Adrenal gland (tissue), 5 donors: ENCODE data around the gene G0S2.

Experiments
- POLR2A ChIP-seq, 2 donors: fragments of 450-650 bp; IDR thresholded peaks; one replicate each; pipeline ENCODE4 v1.6.1; 2017; ENCODE audit warnings: antibody characterized with exemption in 2 of 2, mild to moderate bottlenecking in 2 of 2, moderate library complexity in 1 of 2
- TF ChIP-seq, protein P1 (sequence below), 6 experiments: fragments of 450-650 bp in 4 of 6; fragments of 200-600 bp in 2 of 6; sonication (generic) in 1 of 6; IDR thresholded peaks; 1 replicate in 5 of 6; 2 replicates in 1 of 6; pipeline versions ENCODE4 v1.5.1 to v1.8.0; 2016 to 2021; ENCODE audit warnings: antibody characterized with exemption in 6 of 6, mild to moderate bottlenecking in 2 of 6, moderate library complexity in 1 of 6
- donor health status: DM: no; HTN: no; CAD: no.

DNA sequence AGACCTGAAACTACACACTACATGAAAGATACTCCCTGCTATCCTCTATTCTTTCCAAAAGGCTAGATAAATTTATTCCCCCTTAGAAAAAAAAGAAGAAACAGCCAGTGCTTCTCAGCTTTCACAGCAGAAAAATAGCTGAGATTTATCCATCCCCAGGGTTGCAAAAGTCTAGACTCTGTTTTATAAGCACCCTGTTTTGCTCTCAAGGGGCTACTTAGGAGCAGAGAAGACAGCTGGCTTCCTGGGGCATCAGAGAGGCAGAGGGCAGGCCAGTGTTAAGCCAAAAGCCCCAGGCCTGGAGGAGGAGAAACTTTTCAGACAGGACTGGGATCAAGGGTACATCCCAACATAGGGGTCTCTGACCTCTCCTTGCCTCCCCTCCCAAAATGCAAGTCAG, 26.9 kb upstream of the G0S2 start:
- TF ChIP-seq POLR2A (IDR thresholded peaks at IDR 0.05) = no peak
- TF ChIP-seq, protein P1, sequence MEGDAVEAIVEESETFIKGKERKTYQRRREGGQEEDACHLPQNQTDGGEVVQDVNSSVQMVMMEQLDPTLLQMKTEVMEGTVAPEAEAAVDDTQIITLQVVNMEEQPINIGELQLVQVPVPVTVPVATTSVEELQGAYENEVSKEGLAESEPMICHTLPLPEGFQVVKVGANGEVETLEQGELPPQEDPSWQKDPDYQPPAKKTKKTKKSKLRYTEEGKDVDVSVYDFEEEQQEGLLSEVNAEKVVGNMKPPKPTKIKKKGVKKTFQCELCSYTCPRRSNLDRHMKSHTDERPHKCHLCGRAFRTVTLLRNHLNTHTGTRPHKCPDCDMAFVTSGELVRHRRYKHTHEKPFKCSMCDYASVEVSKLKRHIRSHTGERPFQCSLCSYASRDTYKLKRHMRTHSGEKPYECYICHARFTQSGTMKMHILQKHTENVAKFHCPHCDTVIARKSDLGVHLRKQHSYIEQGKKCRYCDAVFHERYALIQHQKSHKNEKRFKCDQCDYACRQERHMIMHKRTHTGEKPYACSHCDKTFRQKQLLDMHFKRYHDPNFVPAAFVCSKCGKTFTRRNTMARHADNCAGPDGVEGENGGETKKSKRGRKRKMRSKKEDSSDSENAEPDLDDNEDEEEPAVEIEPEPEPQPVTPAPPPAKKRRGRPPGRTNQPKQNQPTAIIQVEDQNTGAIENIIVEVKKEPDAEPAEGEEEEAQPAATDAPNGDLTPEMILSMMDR (IDR thresholded peaks at IDR 0.05) = no peak
